ENCODE measurements around the gene FAM227B.

The FAM227B gene

GRCh38 chr15:49460411-49460941, 160.1 kb downstream of the FAM227B start:
- Histone ChIP-seq H3K9me3 (ENCODE audit: control insufficient read depth, low read length) (no peaks in the 10 kb centered on the region), H3K27me3 (replicated peaks; ENCODE audit: control insufficient read depth, insufficient read depth, low read length, poor library complexity, severe bottlenecking) (no peaks in the 10 kb centered on the region)
- no peak for DNase-seq

GRCh38 chr15:49458145-49458544, 162.5 kb downstream of the FAM227B start:
- no peak for DNase-seq
- H3K27ac ChIP-seq (ENCODE audit: insufficient read depth, low read length, poor library complexity, severe bottlenecking), result no peak overlapping the region
- no peaks in the 10 kb centered on the region for H3K36me3 ChIP-seq (ENCODE audit: control insufficient read depth, insufficient read depth, low read length)
- no peaks in the 10 kb centered on the region for H3K9me3 ChIP-seq (ENCODE audit: control insufficient read depth, low read length)
- no peak overlapping the region for H3K4me3 ChIP-seq (ENCODE audit: insufficient read depth, low read depth, low read length, poor library complexity, severe bottlenecking)
- H3K27me3 ChIP-seq (replicated peaks; ENCODE audit: control insufficient read depth, insufficient read depth, low read length, poor library complexity, severe bottlenecking), result no peaks in the 10 kb centered on the region
- H3K4me1 ChIP-seq (ENCODE audit: control insufficient read depth, insufficient read depth, low read length, poor library complexity, severe bottlenecking), result no peaks in the 10 kb centered on the region

More at GRCh38 chr15:49460411-49460941, 160.1 kb downstream of the FAM227B start:
- H3K27ac ChIP-seq (ENCODE audit: insufficient read depth, low read length, poor library complexity, severe bottlenecking), result no peak overlapping the region
- H3K4me3 ChIP-seq (ENCODE audit: insufficient read depth, low read depth, low read length, poor library complexity, severe bottlenecking), result no peak overlapping the region
- H3K4me1 ChIP-seq (ENCODE audit: control insufficient read depth, insufficient read depth, low read length, poor library complexity, severe bottlenecking), result no peaks in the 10 kb centered on the region
- no peaks in the 10 kb centered on the region for H3K36me3 ChIP-seq (ENCODE audit: control insufficient read depth, insufficient read depth, low read length)

GRCh38 chr15:49456166-49456565, 164.5 kb downstream of the FAM227B start:
- H3K27ac ChIP-seq (ENCODE audit: insufficient read depth, low read length, poor library complexity, severe bottlenecking), result no peak overlapping the region
- H3K9me3 ChIP-seq (ENCODE audit: control insufficient read depth, low read length), result no peaks in the 10 kb centered on the region
- H3K36me3 ChIP-seq (ENCODE audit: control insufficient read depth, insufficient read depth, low read length), result no peaks in the 10 kb centered on the region
- no peak overlapping the region for H3K4me3 ChIP-seq (ENCODE audit: insufficient read depth, low read depth, low read length, poor library complexity, severe bottlenecking)
- H3K27me3 ChIP-seq (replicated peaks; ENCODE audit: control insufficient read depth, insufficient read depth, low read length, poor library complexity, severe bottlenecking), result no peaks in the 10 kb centered on the region
- H3K4me1 ChIP-seq (ENCODE audit: control insufficient read depth, insufficient read depth, low read length, poor library complexity, severe bottlenecking), result no peaks in the 10 kb centered on the region
- no peak for DNase-seq

GRCh38 chr15:49452595-49452994, 168.0 kb downstream of the FAM227B start:
- Histone ChIP-seq H3K4me3 (ENCODE audit: insufficient read depth, low read depth, low read length, poor library complexity, severe bottlenecking) (no peak overlapping the region), H3K27me3 (replicated peaks; ENCODE audit: control insufficient read depth, insufficient read depth, low read length, poor library complexity, severe bottlenecking) (no peaks in the 10 kb centered on the region), H3K27ac (ENCODE audit: insufficient read depth, low read length, poor library complexity, severe bottlenecking) (no peak overlapping the region), H3K36me3 (ENCODE audit: control insufficient read depth, insufficient read depth, low read length) (no peaks in the 10 kb centered on the region), H3K4me1 (ENCODE audit: control insufficient read depth, insufficient read depth, low read length, poor library complexity, severe bottlenecking) (no peaks in the 10 kb centered on the region), H3K9me3 (ENCODE audit: control insufficient read depth, low read length) (no peaks in the 10 kb centered on the region)
- DNase-seq, result no peak

- H3K27ac ChIP-seq (ENCODE audit: insufficient read depth, low read length, poor library complexity, severe bottlenecking), result no peak overlapping the region
- H3K4me3 ChIP-seq (ENCODE audit: insufficient read depth, low read depth, low read length, poor library complexity, severe bottlenecking), result no peak overlapping the region
- no peaks in the 10 kb centered on the region for H3K36me3 ChIP-seq (ENCODE audit: control insufficient read depth, insufficient read depth, low read length)
- H3K4me1 ChIP-seq (ENCODE audit: control insufficient read depth, insufficient read depth, low read length, poor library complexity, severe bottlenecking), result no peaks in the 10 kb centered on the region
- no peaks in the 10 kb centered on the region for H3K27me3 ChIP-seq (replicated peaks; ENCODE audit: control insufficient read depth, insufficient read depth, low read length, poor library complexity, severe bottlenecking)
- no peak for DNase-seq
- H3K9me3 ChIP-seq (ENCODE audit: control insufficient read depth, low read length), result no peaks in the 10 kb centered on the region
Measured at GRCh38 chr15:49441816-49442215, 178.8 kb downstream of the FAM227B start.

- H3K9me3 ChIP-seq (ENCODE audit: control insufficient read depth, low read length), result no peaks in the 10 kb centered on the region
- no peaks in the 10 kb centered on the region for H3K4me1 ChIP-seq (ENCODE audit: control insufficient read depth, insufficient read depth, low read length, poor library complexity, severe bottlenecking)
- H3K4me3 ChIP-seq (ENCODE audit: insufficient read depth, low read depth, low read length, poor library complexity, severe bottlenecking), result no peak overlapping the region
- H3K27ac ChIP-seq (ENCODE audit: insufficient read depth, low read length, poor library complexity, severe bottlenecking), result no peak overlapping the region
- no peaks in the 10 kb centered on the region for H3K27me3 ChIP-seq (replicated peaks; ENCODE audit: control insufficient read depth, insufficient read depth, low read length, poor library complexity, severe bottlenecking)
- DNase-seq, result no peak
- H3K36me3 ChIP-seq (ENCODE audit: control insufficient read depth, insufficient read depth, low read length), result no peaks in the 10 kb centered on the region
Measured at GRCh38 chr15:49441356-49441755, 179.3 kb downstream of the FAM227B start.

GRCh38 chr15:49439678-49440395, 180.8 kb downstream of the FAM227B start:
- no peaks in the 10 kb centered on the region for H3K4me1 ChIP-seq (ENCODE audit: control insufficient read depth, insufficient read depth, low read length, poor library complexity, severe bottlenecking)
- H3K27ac ChIP-seq (ENCODE audit: insufficient read depth, low read length, poor library complexity, severe bottlenecking), result no peak overlapping the region
- no peak for DNase-seq
- H3K36me3 ChIP-seq (ENCODE audit: control insufficient read depth, insufficient read depth, low read length), result no peaks in the 10 kb centered on the region
- H3K9me3 ChIP-seq (ENCODE audit: control insufficient read depth, low read length), result no peaks in the 10 kb centered on the region
- H3K4me3 ChIP-seq (ENCODE audit: insufficient read depth, low read depth, low read length, poor library complexity, severe bottlenecking), result no peak overlapping the region
- no peaks in the 10 kb centered on the region for H3K27me3 ChIP-seq (replicated peaks; ENCODE audit: control insufficient read depth, insufficient read depth, low read length, poor library complexity, severe bottlenecking)

GRCh38 chr15:49438962-49439631, 181.5 kb downstream of the FAM227B start:
- Histone ChIP-seq H3K4me1 (ENCODE audit: control insufficient read depth, insufficient read depth, low read length, poor library complexity, severe bottlenecking) (no peaks in the 10 kb centered on the region), H3K9me3 (ENCODE audit: control insufficient read depth, low read length) (no peaks in the 10 kb centered on the region), H3K27me3 (replicated peaks; ENCODE audit: control insufficient read depth, insufficient read depth, low read length, poor library complexity, severe bottlenecking) (no peaks in the 10 kb centered on the region), H3K36me3 (ENCODE audit: control insufficient read depth, insufficient read depth, low read length) (no peaks in the 10 kb centered on the region), H3K27ac (ENCODE audit: insufficient read depth, low read length, poor library complexity, severe bottlenecking) (no peak overlapping the region), H3K4me3 (ENCODE audit: insufficient read depth, low read depth, low read length, poor library complexity, severe bottlenecking) (no peak overlapping the region)
- no peak for DNase-seq

- Histone ChIP-seq H3K4me1 (ENCODE audit: control insufficient read depth, insufficient read depth, low read length, poor library complexity, severe bottlenecking) (no peaks in the 10 kb centered on the region), H3K36me3 (ENCODE audit: control insufficient read depth, insufficient read depth, low read length) (no peaks in the 10 kb centered on the region), H3K27ac (ENCODE audit: insufficient read depth, low read length, poor library complexity, severe bottlenecking) (no peak overlapping the region), H3K27me3 (replicated peaks; ENCODE audit: control insufficient read depth, insufficient read depth, low read length, poor library complexity, severe bottlenecking) (no peaks in the 10 kb centered on the region), H3K4me3 (ENCODE audit: insufficient read depth, low read depth, low read length, poor library complexity, severe bottlenecking) (no peak overlapping the region), H3K9me3 (ENCODE audit: control insufficient read depth, low read length) (no peaks in the 10 kb centered on the region)
- no peak for DNase-seq
Measured at GRCh38 chr15:49436751-49437150, 183.9 kb downstream of the FAM227B start.

- H3K4me1 ChIP-seq (ENCODE audit: control insufficient read depth, insufficient read depth, low read length, poor library complexity, severe bottlenecking), result no peaks in the 10 kb centered on the region
- H3K27ac ChIP-seq (ENCODE audit: insufficient read depth, low read length, poor library complexity, severe bottlenecking), result no peak overlapping the region
- no peaks in the 10 kb centered on the region for H3K36me3 ChIP-seq (ENCODE audit: control insufficient read depth, insufficient read depth, low read length)
- H3K4me3 ChIP-seq (ENCODE audit: insufficient read depth, low read depth, low read length, poor library complexity, severe bottlenecking), result no peak overlapping the region
- H3K27me3 ChIP-seq (replicated peaks; ENCODE audit: control insufficient read depth, insufficient read depth, low read length, poor library complexity, severe bottlenecking), result no peaks in the 10 kb centered on the region
- no peaks in the 10 kb centered on the region for H3K9me3 ChIP-seq (ENCODE audit: control insufficient read depth, low read length)
- DNase-seq, result no peak
Measured at GRCh38 chr15:49435174-49435573, 185.4 kb downstream of the FAM227B start.

All from effector memory CD4-positive, alpha-beta T cell (primary cell).